H9 (cell line): ENCODE measurements around the gene SYDE2. TPM values are rescaled to one million over a fixed set of nuclear protein-coding genes. Genes with fewer than 3 reads are reported as not detected.

Source experiments
- DNase-seq: peaks from one replicate; pipeline ENCODE4 v3.0.0-alpha.2; 2017
- H2AFZ ChIP-seq: one replicate; pipeline ENCODE4 v1.6.1; 2013; ENCODE audit warnings: mild to moderate bottlenecking, low read length, control low read depth, moderate library complexity
- H2AK5ac ChIP-seq: 2 replicates; pipeline ENCODE4 v1.6.1; 2013; ENCODE audit warnings: low read length, control low read depth, mixed read lengths; ENCODE audit not compliant: insufficient read length
- H2BK120ac ChIP-seq: one replicate; pipeline ENCODE4 v1.6.1; 2013; ENCODE audit warnings: low read depth, mild to moderate bottlenecking, low read length, control low read depth, inconsistent platforms; ENCODE audit not compliant: poor library complexity, severe bottlenecking
- H2BK12ac ChIP-seq: 2 replicates; pipeline ENCODE4 v1.6.1; 2013; ENCODE audit warnings: low read length, control low read depth, mixed read lengths, low read depth; ENCODE audit not compliant: insufficient read length
- H2BK15ac ChIP-seq: 2 replicates; pipeline ENCODE4 v1.6.1; 2013; ENCODE audit warnings: low read depth, low read length, control low read depth
- H2BK20ac ChIP-seq: one replicate; pipeline ENCODE4 v1.6.1; 2013; ENCODE audit warnings: low read depth, mild to moderate bottlenecking, low read length, control low read depth, inconsistent platforms; ENCODE audit not compliant: poor library complexity, severe bottlenecking
- H2BK5ac ChIP-seq: 2 replicates; pipeline ENCODE4 v1.6.1; 2013; ENCODE audit warnings: low read length, control low read depth, mixed read lengths; ENCODE audit not compliant: insufficient read length
- H3K14ac ChIP-seq: 2 replicates; pipeline ENCODE4 v1.6.1; 2013; ENCODE audit warnings: low read length, control low read depth; ENCODE audit not compliant: insufficient read depth
- H3K18ac ChIP-seq: 2 replicates; pipeline ENCODE4 v1.6.1; 2013; ENCODE audit warnings: low read depth, mild to moderate bottlenecking, mixed read lengths, low read length, control low read depth; ENCODE audit not compliant: insufficient read length
- H3K23ac ChIP-seq: 2 replicates; pipeline ENCODE4 v1.6.1; 2013; ENCODE audit warnings: low read length, control low read depth, mixed read lengths, low read depth; ENCODE audit not compliant: insufficient read length
- H3K23me2 ChIP-seq: 2 replicates; pipeline ENCODE4 v1.6.1; 2013; ENCODE audit warnings: low read depth, mild to moderate bottlenecking, mixed read lengths, low read length, control low read depth; ENCODE audit not compliant: insufficient read length, poor library complexity, severe bottlenecking
- H3K27ac ChIP-seq: 2 replicates; pipeline ENCODE4 v1.5.1; 2013; ENCODE audit warnings: low read length, control low read depth, mixed read lengths, low read depth; ENCODE audit not compliant: insufficient read length
- H3K27me3 ChIP-seq: 2 replicates; pipeline ENCODE4 v1.6.1; 2013; ENCODE audit warnings: low read length, control low read depth, inconsistent platforms; ENCODE audit not compliant: insufficient read depth
- H3K4ac ChIP-seq: 2 replicates; pipeline ENCODE4 v1.6.1; 2013; ENCODE audit warnings: low read depth, mild to moderate bottlenecking, control low read depth, inconsistent platforms, low read length, moderate library complexity
- H3K4me1 ChIP-seq: 2 replicates; pipeline ENCODE4 v1.6.1; 2013; ENCODE audit warnings: low read length, control low read depth, inconsistent platforms; ENCODE audit not compliant: insufficient read depth
- H3K4me2 ChIP-seq: 2 replicates; pipeline ENCODE4 v1.6.1; 2013; ENCODE audit warnings: low read length, control low read depth, mixed read lengths; ENCODE audit not compliant: insufficient read length, insufficient read depth
- H3K56ac ChIP-seq: 2 replicates; pipeline ENCODE4 v1.6.1; 2013; ENCODE audit warnings: low read depth, mild to moderate bottlenecking, mixed read lengths, low read length, control low read depth; ENCODE audit not compliant: insufficient read length
- H3K79me1 ChIP-seq: 2 replicates; pipeline ENCODE4 v1.6.1; 2013; ENCODE audit warnings: low read depth, mild to moderate bottlenecking, moderate library complexity, low read length, control low read depth, inconsistent platforms; ENCODE audit not compliant: insufficient read depth, poor library complexity, severe bottlenecking
- H3K79me2 ChIP-seq: 2 replicates; pipeline ENCODE4 v1.6.1; 2013; ENCODE audit warnings: low read length, control low read depth, inconsistent platforms; ENCODE audit not compliant: insufficient read depth
- H3K9ac ChIP-seq: 2 replicates; pipeline ENCODE4 v1.6.1; 2013; ENCODE audit warnings: low read length, control low read depth, mixed read lengths; ENCODE audit not compliant: insufficient read length; ENCODE audit errors: extremely low read depth
- H3K9me3 ChIP-seq: one replicate; pipeline ENCODE4 v1.6.1; 2013; ENCODE audit warnings: low read depth, low read length, inconsistent platforms; ENCODE audit not compliant: control insufficient read depth
- H3T11ph ChIP-seq: one replicate; pipeline ENCODE4 v1.6.1; 2013; ENCODE audit warnings: mild to moderate bottlenecking, low read length, control low read depth, inconsistent platforms
- H4K20me1 ChIP-seq: one replicate; pipeline ENCODE4 v1.6.1; 2013; ENCODE audit not compliant: control insufficient read depth, insufficient read length, insufficient read depth
- H4K5ac ChIP-seq: 2 replicates; pipeline ENCODE4 v1.6.1; 2013; ENCODE audit warnings: low read depth, mild to moderate bottlenecking, mixed read lengths, low read length, control low read depth; ENCODE audit not compliant: insufficient read length
- H4K8ac ChIP-seq: replicated peaks from 2 replicates; pipeline ENCODE4 v1.6.1; 2013; ENCODE audit warnings: low read length, control low read depth, mixed read lengths, low read depth; ENCODE audit not compliant: insufficient read length
- H4K91ac ChIP-seq: 2 replicates; pipeline ENCODE4 v1.6.1; 2013; ENCODE audit warnings: low read depth, mild to moderate bottlenecking, moderate library complexity, mixed read lengths, low read length, control low read depth; ENCODE audit not compliant: insufficient read length
- H3K27ac Mint-ChIP-seq, 3 experiments: 2 replicates in 2 of 3; 3 replicates in 1 of 3; pipeline ENCODE4 v1.8.0; 2020 to 2021; ENCODE audit warnings: mixed read lengths in 3 of 3, mild to moderate bottlenecking in 1 of 3, moderate library complexity in 1 of 3
- H3K27me3 Mint-ChIP-seq: 2 replicates; pipeline ENCODE4 v1.8.0; 2021; ENCODE audit warnings: low read depth, mild to moderate bottlenecking, moderate library complexity, mixed read lengths
- H3K36me3 Mint-ChIP-seq, 3 experiments: 2 replicates in 2 of 3; 3 replicates in 1 of 3; pipeline ENCODE4 v1.8.0; 2020 to 2021; ENCODE audit warnings: low read depth in 3 of 3, mixed read lengths in 3 of 3; ENCODE audit not compliant: insufficient read depth in 1 of 3
- H3K4me1 Mint-ChIP-seq, 2 experiments: 2 replicates each; pipeline ENCODE4 v1.8.0; 2020; ENCODE audit warnings: mixed read lengths in 2 of 2
- H3K4me3 Mint-ChIP-seq, 2 experiments: 2 replicates in 1 of 2; 3 replicates in 1 of 2; pipeline ENCODE4 v1.8.0; 2020 to 2021; ENCODE audit warnings: mild to moderate bottlenecking in 2 of 2, mixed read lengths in 2 of 2, moderate library complexity in 1 of 2
- H3K9me3 Mint-ChIP-seq, 2 experiments: 2 replicates in 1 of 2; 3 replicates in 1 of 2; pipeline ENCODE4 v1.8.0; 2020; ENCODE audit warnings: mild to moderate bottlenecking in 2 of 2, mixed read lengths in 2 of 2, moderate library complexity in 1 of 2
- CTCF ChIP-seq: fragments of 200-600 bp; sonication (generic); conservative IDR thresholded peaks from 3 replicates; pipeline ENCODE4 v1.8.0; 2021; ENCODE audit warnings: antibody characterized with exemption, mild to moderate bottlenecking
- WGBS: extraction: QIAGEN DNeasy Blood & Tissue Kit; methylation state at CpG from one replicate; pipeline ENCODE4 v1.1.7; 2013; ENCODE audit warnings: missing lambda C conversion rate, low lambda C conversion rate, mixed read lengths; ENCODE audit not compliant: insufficient read length; ENCODE audit errors: extremely low coverage; 5-methylcytosine and 5-hydroxymethylcytosine counted together
- total RNA-seq: library from RNA; stranded (reverse); gene quantifications from 2 replicates; pipeline ENCODE4 v1.2.1, GENCODE V29; 2021

The SYDE2 gene
- total RNA-seq, 1 experiment from 2014 or later: 12.4 TPM

GRCh38 chr1:85240643-85241042 lies 39.8 kb upstream of the SYDE2 start:
- Histone ChIP-seq H2AK5ac (no peak overlapping the region), H4K8ac (no peak overlapping the region), H3K14ac (no peak overlapping the region), H4K91ac (no peak overlapping the region), H3K9ac (no peak overlapping the region), H3K9me3 (no peaks in the 10 kb centered on the region), H3K23ac (no peak overlapping the region), H3K23me2 (no peaks in the 10 kb centered on the region), H2BK120ac (no peak overlapping the region), H3K4ac (no peak overlapping the region), H2BK5ac (no peak overlapping the region), H3K18ac (no peak overlapping the region), H3K4me2 (no peak overlapping the region), H3K4me1 (no peaks in the 10 kb centered on the region; the same call in 1 of the 2 replicates), H4K20me1 (no peaks in the 10 kb centered on the region), H3K27me3 (no peaks in the 10 kb centered on the region), H3K56ac (no peak overlapping the region), H3K79me2 (no peaks in the 10 kb centered on the region), H3K79me1 (no peaks in the 10 kb centered on the region), H2AFZ (no peak overlapping the region), H3K27ac (no peak overlapping the region), H4K5ac (no peak overlapping the region), H3T11ph (no peak overlapping the region), H2BK12ac (no peak overlapping the region), H2BK20ac (no peak overlapping the region), H2BK15ac (no peak overlapping the region)
- Mint-ChIP-seq H3K4me3 (no peak overlapping the region), H3K27me3 (no peaks in the 10 kb centered on the region; the same call in 1 of the 2 replicates), H3K27ac (no peak overlapping the region), H3K9me3 (no peaks in the 10 kb centered on the region), H3K36me3 (no peaks in the 10 kb centered on the region), H3K4me1 (peaks cover 26 to 28% of the 10 kb centered on the region in 2 experiments)
- DNase-seq: no peak
- no peak for TF ChIP-seq CTCF
- no CpG with 5 or more reads among the region's 1 CpG for WGBS
